Measurements from ENCODE around the gene TLK2.
A peak's percentile ranks its signal among the peaks of the same experiment; 100 is the strongest.

The TLK2 gene

DNA sequence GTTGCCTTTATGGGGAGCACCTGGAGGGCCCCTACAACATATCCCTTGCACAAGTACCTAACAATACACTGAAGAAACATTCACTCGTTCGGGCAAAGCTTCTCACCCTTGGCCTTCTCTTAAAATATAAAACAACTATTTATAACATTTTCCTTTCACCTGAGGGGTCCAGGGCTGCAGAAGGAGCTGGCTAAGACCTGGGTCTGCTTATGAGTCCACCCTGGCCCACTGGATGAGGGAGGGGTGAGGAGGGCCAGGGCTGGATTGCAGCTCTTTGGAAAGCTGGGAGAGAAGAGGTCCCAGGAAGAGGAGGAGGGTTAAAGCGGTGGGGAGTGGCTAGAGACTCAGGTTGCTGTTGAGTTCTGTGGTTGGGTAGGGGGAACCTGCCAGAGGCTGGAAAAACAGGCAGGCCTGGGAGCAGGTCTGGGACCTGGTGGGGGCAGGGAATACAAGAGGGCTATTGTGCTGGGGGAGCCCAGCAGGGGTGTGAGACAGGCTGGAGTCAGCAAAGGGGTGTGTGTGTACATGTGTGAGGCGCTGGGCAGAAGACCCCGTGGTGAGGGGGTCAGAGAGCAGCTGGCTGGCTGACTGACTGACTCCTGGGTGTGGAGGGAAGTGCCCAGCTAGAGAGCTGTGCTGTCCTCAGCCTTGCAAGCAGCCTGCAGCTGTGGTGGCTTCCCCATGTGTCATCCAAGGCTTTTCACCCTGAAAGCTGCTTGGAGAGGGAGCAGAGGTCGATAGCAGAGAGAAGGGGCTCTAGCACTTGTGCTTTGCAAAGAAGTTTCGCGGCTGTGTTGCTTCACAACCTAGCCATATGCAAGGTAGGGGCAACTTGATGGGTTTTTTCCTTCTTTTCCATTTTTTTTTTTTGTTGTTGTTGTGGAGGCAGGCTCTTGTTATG is 138.6 kb downstream of the TLK2 start:
- peaks cover 7 to 49% of the 10 kb centered on the region in 2 experiments for H3K36me3 ChIP-seq (ENCODE audit: control insufficient read depth in 2 of 2, insufficient read depth in 1 of 2, low read length in 2 of 2)
- H3K4me3 ChIP-seq (ENCODE audit: low read depth, low read length) = no peak overlapping the region
- CTCF ChIA-PET = interaction anchor here (0.6 kb wide), 1 partner anchor 76 kb away, joined by 3 read pairs; no protein-coding TSS in a partner anchor
- POLR2A ChIA-PET = interaction anchor here (1.0 kb wide), 1 partner anchor 754 kb away, joined by 3 read pairs; the partner anchor contains the start of gene BRIP1
- H3K27ac ChIP-seq (ENCODE audit: extremely low read depth, low read depth, low read length) = no peak overlapping the region; the same call in 1 of the 2 replicates
- no peaks in the 10 kb centered on the region for H3K9me3 ChIP-seq (ENCODE audit: control insufficient read depth, insufficient read depth, low read depth, low read length)
- TF ChIP-seq ZIC2 (tag by site-specific recombination; IDR thresholded peaks at IDR 0.05) = peak; percentile 76
- TF ChIP-seq ZBTB17 (tag by site-specific recombination; IDR thresholded peaks at IDR 0.05) = 0 out of 2 replicates have a peak, but pooled peaks have one; percentile 29
- no peak for TF ChIP-seq SCRT1 (tag by site-specific recombination; IDR thresholded peaks at IDR 0.05; ENCODE audit: borderline replicate concordance)
- no peaks in the 10 kb centered on the region for H3K4me1 ChIP-seq (ENCODE audit: control insufficient read depth, insufficient read depth, low read length)

DNA sequence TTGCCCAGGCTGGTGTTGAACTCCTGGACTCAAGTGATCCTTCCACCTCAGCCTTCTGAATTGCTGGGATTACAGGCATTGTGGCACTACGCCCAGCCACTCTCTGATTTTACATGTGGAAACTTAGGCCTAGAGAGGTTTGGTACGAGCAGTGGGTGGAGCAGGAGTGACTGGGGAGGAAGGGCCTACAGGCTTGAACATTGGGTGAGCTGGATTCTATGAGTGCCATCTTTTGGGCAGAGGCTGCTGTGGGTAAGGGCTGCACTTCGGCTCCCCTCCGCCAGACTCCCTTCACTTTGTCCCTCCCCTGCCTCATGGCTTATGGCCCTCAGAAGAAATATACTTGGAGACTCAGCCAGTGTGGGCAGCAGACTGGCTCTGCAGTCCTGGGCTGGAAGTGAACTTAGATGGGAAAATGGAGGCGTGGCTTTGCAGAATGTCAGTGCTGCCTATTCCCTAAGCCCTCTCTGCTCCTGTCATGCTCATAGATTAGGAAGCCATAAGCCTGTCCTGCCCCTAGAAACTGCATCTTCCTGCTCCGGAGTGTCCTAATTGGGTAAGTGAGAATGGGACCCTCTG is 139.4 kb downstream of the TLK2 start:
- no peak overlapping the region for H3K4me3 ChIP-seq (ENCODE audit: low read depth, low read length)
- no peak overlapping the region; the same call in 1 of the 2 replicates for H3K27ac ChIP-seq (ENCODE audit: extremely low read depth, low read depth, low read length)
- POLR2A ChIA-PET = interaction anchor here (1.0 kb wide), 1 partner anchor 754 kb away, joined by 3 read pairs; the partner anchor contains the start of gene BRIP1
- no peak for TF ChIP-seq ZNF777 (tag by site-specific recombination; IDR thresholded peaks at IDR 0.05; ENCODE audit: borderline replicate concordance)
- TF ChIP-seq ZNF768 (tag by site-specific recombination; IDR thresholded peaks at IDR 0.05) = no peak
- TF ChIP-seq, protein P1, sequence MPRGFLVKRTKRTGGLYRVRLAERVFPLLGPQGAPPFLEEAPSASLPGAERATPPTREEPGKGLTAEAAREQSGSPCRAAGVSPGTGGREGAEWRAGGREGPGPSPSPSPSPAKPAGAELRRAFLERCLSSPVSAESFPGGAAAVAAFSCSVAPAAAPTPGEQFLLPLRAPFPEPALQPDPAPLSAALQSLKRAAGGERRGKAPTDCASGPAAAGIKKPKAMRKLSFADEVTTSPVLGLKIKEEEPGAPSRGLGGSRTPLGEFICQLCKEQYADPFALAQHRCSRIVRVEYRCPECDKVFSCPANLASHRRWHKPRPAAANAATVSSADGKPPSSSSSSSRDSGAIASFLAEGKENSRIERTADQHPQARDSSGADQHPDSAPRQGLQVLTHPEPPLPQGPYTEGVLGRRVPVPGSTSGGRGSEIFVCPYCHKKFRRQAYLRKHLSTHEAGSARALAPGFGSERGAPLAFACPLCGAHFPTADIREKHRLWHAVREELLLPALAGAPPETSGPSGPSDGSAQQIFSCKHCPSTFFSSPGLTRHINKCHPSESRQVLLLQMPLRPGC (tag by site-specific recombination; IDR thresholded peaks at IDR 0.05) = no peak
- TF ChIP-seq ZNF624 (tag by site-specific recombination; IDR thresholded peaks at IDR 0.05) = no peak
- no peak for TF ChIP-seq ZNF791 (tag by site-specific recombination; IDR thresholded peaks at IDR 0.05)
- no peak for TF ChIP-seq REPIN1 (tag by site-specific recombination; IDR thresholded peaks at IDR 0.05; ENCODE audit: low read depth)
- no peak for TF ChIP-seq ZNF174 (tag by site-specific recombination; IDR thresholded peaks at IDR 0.05)
- TF ChIP-seq, protein P2, sequence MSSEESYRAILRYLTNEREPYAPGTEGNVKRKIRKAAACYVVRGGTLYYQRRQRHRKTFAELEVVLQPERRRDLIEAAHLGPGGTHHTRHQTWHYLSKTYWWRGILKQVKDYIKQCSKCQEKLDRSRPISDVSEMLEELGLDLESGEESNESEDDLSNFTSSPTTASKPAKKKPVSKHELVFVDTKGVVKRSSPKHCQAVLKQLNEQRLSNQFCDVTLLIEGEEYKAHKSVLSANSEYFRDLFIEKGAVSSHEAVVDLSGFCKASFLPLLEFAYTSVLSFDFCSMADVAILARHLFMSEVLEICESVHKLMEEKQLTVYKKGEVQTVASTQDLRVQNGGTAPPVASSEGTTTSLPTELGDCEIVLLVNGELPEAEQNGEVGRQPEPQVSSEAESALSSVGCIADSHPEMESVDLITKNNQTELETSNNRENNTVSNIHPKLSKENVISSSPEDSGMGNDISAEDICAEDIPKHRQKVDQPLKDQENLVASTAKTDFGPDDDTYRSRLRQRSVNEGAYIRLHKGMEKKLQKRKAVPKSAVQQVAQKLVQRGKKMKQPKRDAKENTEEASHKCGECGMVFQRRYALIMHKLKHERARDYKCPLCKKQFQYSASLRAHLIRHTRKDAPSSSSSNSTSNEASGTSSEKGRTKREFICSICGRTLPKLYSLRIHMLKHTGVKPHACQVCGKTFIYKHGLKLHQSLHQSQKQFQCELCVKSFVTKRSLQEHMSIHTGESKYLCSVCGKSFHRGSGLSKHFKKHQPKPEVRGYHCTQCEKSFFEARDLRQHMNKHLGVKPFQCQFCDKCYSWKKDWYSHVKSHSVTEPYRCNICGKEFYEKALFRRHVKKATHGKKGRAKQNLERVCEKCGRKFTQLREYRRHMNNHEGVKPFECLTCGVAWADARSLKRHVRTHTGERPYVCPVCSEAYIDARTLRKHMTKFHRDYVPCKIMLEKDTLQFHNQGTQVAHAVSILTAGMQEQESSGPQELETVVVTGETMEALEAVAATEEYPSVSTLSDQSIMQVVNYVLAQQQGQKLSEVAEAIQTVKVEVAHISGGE (tag by site-specific recombination; conservative IDR thresholded peaks at IDR 0.05; ENCODE audit: low read depth) = no peak
- no peak for TF ChIP-seq ZNF664 (tag by site-specific recombination; IDR thresholded peaks at IDR 0.05)
- no peak for TF ChIP-seq WT1 (tag by site-specific recombination; IDR thresholded peaks at IDR 0.05)
- TF ChIP-seq KLF8 (tag by site-specific recombination; IDR thresholded peaks at IDR 0.05) = no peak
- no peak for TF ChIP-seq ZNF266 (tag by site-specific recombination; IDR thresholded peaks at IDR 0.05; ENCODE audit: low read depth)
- no peak for TF ChIP-seq ZNF341 (tag by site-specific recombination; IDR thresholded peaks at IDR 0.05; ENCODE audit: low read depth)
- TF ChIP-seq ZNF701 (tag by site-specific recombination; IDR thresholded peaks at IDR 0.05) = no peak
- TF ChIP-seq, protein P3, sequence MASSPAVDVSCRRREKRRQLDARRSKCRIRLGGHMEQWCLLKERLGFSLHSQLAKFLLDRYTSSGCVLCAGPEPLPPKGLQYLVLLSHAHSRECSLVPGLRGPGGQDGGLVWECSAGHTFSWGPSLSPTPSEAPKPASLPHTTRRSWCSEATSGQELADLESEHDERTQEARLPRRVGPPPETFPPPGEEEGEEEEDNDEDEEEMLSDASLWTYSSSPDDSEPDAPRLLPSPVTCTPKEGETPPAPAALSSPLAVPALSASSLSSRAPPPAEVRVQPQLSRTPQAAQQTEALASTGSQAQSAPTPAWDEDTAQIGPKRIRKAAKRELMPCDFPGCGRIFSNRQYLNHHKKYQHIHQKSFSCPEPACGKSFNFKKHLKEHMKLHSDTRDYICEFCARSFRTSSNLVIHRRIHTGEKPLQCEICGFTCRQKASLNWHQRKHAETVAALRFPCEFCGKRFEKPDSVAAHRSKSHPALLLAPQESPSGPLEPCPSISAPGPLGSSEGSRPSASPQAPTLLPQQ (tag by site-specific recombination; IDR thresholded peaks at IDR 0.05) = no peak
- no peak for TF ChIP-seq ZNF112 (tag by site-specific recombination; IDR thresholded peaks at IDR 0.05)
- TF ChIP-seq, protein P4, sequence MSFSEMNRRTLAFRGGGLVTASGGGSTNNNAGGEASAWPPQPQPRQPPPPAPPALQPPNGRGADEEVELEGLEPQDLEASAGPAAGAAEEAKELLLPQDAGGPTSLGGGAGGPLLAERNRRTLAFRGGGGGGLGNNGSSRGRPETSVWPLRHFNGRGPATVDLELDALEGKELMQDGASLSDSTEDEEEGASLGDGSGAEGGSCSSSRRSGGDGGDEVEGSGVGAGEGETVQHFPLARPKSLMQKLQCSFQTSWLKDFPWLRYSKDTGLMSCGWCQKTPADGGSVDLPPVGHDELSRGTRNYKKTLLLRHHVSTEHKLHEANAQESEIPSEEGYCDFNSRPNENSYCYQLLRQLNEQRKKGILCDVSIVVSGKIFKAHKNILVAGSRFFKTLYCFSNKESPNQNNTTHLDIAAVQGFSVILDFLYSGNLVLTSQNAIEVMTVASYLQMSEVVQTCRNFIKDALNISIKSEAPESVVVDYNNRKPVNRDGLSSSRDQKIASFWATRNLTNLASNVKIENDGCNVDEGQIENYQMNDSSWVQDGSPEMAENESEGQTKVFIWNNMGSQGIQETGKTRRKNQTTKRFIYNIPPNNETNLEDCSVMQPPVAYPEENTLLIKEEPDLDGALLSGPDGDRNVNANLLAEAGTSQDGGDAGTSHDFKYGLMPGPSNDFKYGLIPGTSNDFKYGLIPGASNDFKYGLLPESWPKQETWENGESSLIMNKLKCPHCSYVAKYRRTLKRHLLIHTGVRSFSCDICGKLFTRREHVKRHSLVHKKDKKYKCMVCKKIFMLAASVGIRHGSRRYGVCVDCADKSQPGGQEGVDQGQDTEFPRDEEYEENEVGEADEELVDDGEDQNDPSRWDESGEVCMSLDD (tag by site-specific recombination; IDR thresholded peaks at IDR 0.05) = no peak
- no peak for TF ChIP-seq SALL2 (tag by site-specific recombination; IDR thresholded peaks at IDR 0.05; ENCODE audit: borderline replicate concordance)
- H3K9me3 ChIP-seq (ENCODE audit: control insufficient read depth, insufficient read depth, low read depth, low read length) = no peaks in the 10 kb centered on the region
- CTCF ChIA-PET = interaction anchor here (0.5 to 0.6 kb wide), 2 partner anchors 27 to 75 kb away, joined by 3 read pairs; no protein-coding TSS in a partner anchor
- H3K36me3 ChIP-seq (ENCODE audit: control insufficient read depth in 2 of 2, insufficient read depth in 1 of 2, low read length in 2 of 2) = peaks cover 7 to 50% of the 10 kb centered on the region in 2 experiments
- no peaks in the 10 kb centered on the region for H3K4me1 ChIP-seq (ENCODE audit: control insufficient read depth, insufficient read depth, low read length)

Measured in HEK293 (cell line).